C4-2B (cell line): Measurements from ENCODE around the gene PPP2R5B.

Experiments used
- CTCF ChIP-seq: fragments of 450-650 bp; conservative IDR thresholded peaks from 2 replicates; pipeline ENCODE4 v1.5.1; 2017; ENCODE audit warnings: mild to moderate bottlenecking
- ZFX ChIP-seq: fragments of 450-650 bp; IDR thresholded peaks from 2 replicates; pipeline ENCODE4 v1.6.1; 2017

GRCh38 chr11:64888729-64889511 lies 35.6 kb upstream of the PPP2R5B start:
- TF ChIP-seq CTCF (no peak), ZFX (no peak)
